GM12892 (cell line): ENCODE data around the gene FNIP2.

Source experiments
- POLR2A ChIP-seq: IDR thresholded peaks from 2 replicates; pipeline ENCODE4 v1.6.1; 2011; ENCODE audit warnings: low read depth, low read length, control low read depth
- POLR2AphosphoS5 ChIP-seq: IDR thresholded peaks from 2 replicates; pipeline ENCODE4 v1.6.1; 2011; ENCODE audit warnings: low read depth, low read length, control low read depth
- TAF1 ChIP-seq: IDR thresholded peaks from 2 replicates; pipeline ENCODE4 v1.6.1; 2011; ENCODE audit warnings: low read depth, mild to moderate bottlenecking, control low read depth, low read length, borderline replicate concordance

GRCh38 chr4:158884280-158884679, 115.5 kb downstream of the FNIP2 start:
- TF ChIP-seq POLR2A (no peak), TAF1 (no peak), POLR2AphosphoS5 (no peak)
